DMS153 treated with DMSO at 0.1 percent for 48 hours (cell line): ENCODE results near the gene KIAA1328.
"Not testable (repeated sequence)": the region's sequence is repeated elsewhere in the genome, so short reads cannot be mapped to it uniquely, and the experiment has no call there.

Experiments
- DNase-seq: peaks from one replicate; lab custom pipeline; 2025; ENCODE audit not compliant: unreplicated experiment; lab: John Stamatoyannopoulos, UW

Gene KIAA1328

GRCh38 chr18:37135177-37135576 is 306.2 kb downstream of the KIAA1328 start:
- no peak for DNase-seq

DNA sequence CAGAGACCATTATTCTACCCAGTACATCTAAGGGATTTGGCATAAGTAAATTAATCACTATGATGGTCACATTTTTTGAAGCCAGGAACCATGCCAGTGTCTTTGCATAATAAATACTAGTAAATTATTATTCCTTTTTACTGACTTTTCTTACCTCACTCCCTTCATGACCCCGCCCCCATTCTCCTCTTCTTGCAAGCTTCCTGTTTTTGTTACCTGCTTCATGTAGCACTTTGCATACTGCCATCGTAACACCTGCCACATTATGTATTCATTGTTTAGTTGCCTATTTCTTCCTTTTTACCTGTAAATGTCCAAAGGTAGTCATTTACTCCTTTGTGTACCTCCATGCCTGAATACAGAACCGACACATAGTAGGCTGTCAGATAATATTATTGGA is 309.5 kb downstream of the KIAA1328 start:
- no peak for DNase-seq

DNA sequence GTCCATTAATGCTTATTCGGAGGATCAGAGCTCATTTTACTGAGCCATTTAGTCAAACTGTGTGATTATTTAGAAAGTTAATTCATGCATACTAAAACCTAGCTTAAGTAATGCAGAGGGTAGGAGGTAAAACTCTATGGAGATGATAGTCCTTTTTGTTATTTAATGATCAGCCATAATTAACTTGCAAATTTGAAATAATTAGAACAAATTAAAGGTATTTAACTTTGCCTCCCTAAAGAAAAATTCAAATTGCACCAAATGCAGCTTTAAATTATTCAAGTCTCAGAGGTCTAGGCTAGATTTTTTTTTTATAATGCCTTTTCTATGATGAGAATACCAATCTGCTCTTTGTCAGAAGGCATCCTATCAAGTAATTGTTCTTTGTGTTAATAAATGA is 310.9 kb downstream of the KIAA1328 start:
- DNase-seq = no peak

- no peak for DNase-seq
Measured at GRCh38 chr18:37144921-37145320, 316.0 kb downstream of the KIAA1328 start.

DNA sequence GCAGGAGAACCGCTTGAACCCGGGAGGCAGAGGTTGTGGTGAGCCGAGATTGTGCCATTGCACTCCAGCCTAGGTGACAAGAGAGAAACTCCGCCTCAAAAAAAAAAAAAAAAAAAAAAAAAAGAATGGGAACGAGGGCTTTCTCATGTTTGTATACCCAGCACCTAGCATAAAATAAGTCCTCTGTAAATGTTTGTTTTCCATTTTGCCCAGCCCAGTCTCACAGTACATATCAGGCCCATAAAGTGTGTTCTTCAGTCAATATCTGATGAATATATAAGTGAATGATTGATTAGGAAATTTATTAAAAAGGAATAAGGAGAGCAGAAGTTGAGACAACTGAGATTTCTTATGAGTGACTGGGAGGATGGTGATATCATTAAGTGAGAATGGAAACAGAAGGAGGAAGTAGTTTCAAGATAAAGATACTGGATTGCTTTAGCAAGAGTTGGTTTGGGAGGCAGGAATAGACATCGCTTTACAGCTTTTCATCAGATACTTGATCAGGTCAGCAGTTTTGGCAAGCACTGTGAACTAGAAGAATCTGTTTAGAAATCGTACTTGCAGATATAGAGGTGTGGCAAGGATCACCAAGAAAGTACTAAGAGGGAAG is 327.5 kb downstream of the KIAA1328 start:
- no peak for DNase-seq

DNA sequence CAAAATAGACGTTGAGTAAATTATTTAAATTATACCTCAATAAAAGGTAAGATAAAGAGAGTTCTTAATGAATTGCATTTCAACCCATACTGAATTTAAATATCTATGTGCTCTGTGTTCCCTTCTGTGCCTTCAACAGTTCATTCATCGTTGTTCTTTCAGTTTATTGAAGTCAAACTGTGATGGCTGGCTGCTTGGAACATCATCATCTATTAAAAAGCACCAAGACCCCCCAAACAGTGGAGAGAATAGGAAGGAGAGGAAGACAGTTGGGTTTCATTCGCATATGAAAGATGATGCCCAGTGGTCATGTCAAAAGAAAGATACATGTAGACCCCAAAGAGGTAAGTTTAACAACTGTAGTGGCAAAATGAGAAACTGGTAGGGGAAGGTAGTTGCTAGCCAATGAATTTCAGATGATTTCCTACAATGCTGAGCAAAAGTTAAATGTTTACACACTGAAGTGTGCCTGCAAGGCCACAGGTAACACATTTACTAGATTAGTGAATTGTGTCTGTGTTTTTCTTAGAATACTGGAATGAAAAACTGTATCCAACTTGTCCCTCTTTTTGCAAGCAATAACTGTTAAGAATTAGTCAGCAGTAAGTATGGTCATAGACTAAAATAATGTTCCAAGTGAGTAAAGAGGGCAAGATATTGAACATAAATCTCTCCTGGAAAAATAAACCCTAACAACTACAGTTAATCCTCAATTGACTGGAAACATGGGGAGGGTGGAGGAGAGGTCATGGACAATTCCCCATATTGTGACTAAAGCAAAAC is 331.3 kb downstream of the KIAA1328 start:
- DNase-seq = no peak

DNA sequence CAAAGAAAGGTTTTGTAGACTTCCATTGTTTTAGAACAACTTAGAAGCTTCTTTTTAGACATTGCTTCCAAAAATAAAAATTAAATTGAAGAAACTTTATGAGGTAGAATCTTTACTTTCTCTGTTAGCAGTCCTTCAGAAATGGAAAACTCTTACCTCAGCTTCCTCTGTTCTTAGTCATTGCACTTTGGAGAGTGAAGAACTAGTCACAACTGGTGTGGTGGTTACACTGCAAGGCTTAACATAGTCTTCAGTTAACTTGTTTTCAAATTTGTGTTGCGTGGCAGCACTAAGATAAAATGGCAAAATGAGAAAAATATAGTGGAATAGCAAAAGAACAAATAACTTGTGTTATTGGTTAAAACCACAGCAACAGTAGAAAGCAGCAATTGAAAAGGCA is 332.6 kb downstream of the KIAA1328 start:
- DNase-seq = no peak

DNA sequence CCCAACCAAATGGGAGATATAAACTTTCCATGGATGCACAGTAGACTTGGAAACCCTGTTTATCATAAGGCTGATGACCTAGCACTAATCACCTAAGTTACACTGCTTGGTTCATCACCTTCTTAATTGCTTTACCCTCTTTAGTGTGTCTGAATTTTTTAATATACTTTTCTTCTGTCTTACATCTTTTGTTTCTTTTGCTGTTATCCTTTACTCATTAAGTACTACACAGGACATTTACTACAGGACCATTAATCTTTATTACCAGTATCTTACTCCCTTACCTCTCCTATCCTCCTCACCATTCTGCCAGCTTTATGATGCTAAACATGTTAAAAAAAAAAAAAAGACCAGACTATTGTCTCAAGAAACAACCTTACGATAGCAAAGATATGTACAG is 333.6 kb downstream of the KIAA1328 start:
- no peak for DNase-seq

DNA sequence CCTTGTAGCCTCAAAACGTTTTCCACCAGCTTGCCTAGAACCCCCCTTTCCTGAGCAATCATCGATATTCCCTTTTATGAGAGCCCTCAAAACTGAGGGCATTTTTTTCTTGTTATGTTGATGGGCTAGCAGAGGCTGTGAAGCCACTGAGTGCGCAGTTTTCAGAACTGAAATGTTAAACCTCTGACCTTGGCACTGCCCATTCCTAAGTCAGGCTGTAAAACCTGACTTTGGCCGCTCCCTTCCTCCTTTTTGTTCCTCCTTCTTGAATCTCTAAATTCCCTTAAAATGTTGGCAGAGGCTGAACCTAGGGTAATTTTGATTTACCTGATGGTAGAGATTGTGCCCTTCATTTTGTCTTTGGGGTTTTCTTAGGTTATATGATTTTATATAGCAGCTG is 334.2 kb downstream of the KIAA1328 start:
- DNase-seq = no peak

GRCh38 chr18:37166491-37166890 is 337.6 kb downstream of the KIAA1328 start:
- no peak for DNase-seq

GRCh38 chr18:37166966-37167365 is 338.0 kb downstream of the KIAA1328 start:
- DNase-seq = not testable (repeated sequence)

GRCh38 chr18:37170984-37171383 is 342.1 kb downstream of the KIAA1328 start:
- DNase-seq = no peak

DNA sequence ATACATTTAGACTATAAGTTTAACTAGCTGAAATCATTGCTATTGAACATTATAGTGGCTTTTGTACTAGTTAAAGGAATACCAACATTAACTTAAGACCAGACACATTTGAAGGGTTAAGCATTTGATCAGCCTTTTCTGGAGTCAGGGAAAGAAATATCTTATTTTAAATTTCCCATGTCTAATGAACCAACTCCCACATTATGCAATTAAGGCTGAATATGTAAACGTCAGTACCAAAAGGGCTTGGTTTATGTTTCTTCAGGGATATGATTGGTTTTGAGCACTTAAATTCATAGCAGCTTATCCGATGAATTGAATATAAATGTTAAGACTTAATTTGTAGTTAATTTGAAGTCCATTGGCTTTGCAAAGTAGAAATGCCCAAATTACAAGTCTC is 344.5 kb downstream of the KIAA1328 start:
- DNase-seq = no peak

DNA sequence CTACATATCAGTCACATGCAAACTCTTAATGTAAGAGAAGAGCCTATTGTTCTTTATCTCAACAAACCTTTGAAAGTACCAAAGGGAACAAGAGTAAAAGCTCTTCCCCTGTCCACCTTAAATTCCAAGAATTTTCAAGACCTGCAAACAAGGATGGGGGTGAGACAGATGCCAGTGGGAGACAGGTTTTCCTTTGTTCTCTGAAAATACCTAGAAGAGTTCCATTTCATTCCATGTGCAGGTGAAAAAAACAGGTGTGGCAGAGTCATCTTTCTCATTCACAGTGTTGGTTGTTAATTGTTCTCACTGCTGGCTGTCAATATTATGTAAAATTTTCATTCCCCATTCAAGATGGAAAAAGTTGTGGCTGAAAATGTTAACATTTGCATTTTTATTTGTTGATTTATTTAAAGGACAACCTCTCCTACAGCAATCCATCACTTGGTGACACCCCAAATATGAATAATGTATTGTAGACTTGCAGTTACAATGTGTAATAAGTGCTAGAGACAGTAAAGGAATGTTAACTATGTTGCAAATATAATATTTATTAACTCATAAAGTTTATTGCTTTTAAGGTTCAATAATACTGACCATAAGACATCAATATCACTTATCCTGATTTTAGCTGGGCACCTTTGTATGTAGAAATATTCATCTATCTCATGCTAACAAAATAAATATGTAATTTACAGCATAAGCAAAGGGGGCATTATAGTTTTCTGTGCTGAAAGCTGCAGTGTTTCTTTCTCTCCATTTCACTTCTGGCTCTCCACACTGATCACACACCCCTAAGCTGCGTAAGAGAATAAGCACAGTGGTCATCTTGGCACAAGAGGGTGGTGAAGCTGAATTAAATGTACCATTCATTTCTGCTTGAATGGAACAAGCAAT is 347.0 kb downstream of the KIAA1328 start:
- no peak for DNase-seq

DNA sequence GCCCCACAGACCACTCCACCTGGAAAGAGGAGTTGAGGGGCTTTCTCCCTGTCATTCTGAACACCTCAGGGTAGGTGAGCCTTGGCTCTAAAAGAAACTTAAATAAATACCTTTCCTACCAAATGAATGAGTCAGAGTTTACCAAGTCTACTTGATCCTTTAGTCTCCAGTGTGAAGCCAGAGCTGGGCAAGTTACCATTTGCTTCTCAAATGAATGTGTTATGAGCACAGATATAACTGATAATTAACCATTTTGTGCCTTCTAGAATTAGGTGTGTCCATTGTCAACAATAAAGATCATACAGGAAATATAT is 347.7 kb downstream of the KIAA1328 start:
- no peak for DNase-seq

DNA sequence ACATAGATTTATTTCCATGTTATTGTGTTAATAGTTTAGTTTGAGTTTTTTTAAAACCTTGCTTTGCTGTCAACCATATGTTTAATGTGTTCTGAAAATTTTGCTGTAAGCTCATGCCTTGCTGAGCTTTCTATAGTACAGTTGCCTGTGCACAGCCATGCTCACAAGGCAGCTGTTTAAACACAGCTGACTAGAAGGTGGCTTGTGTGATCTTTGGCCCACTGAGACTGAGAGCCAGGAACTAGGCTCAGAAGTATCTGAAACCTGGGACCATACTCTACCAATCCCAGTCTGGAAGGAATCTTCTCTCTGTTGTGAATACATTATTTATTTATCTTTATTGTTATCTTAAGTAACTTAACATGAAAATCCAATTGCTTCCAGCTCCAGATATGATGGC is 350.5 kb downstream of the KIAA1328 start:
- peak; percentile 45 for DNase-seq

- DNase-seq = no peak
Measured at GRCh38 chr18:37180086-37180485, 351.2 kb downstream of the KIAA1328 start.

DNA sequence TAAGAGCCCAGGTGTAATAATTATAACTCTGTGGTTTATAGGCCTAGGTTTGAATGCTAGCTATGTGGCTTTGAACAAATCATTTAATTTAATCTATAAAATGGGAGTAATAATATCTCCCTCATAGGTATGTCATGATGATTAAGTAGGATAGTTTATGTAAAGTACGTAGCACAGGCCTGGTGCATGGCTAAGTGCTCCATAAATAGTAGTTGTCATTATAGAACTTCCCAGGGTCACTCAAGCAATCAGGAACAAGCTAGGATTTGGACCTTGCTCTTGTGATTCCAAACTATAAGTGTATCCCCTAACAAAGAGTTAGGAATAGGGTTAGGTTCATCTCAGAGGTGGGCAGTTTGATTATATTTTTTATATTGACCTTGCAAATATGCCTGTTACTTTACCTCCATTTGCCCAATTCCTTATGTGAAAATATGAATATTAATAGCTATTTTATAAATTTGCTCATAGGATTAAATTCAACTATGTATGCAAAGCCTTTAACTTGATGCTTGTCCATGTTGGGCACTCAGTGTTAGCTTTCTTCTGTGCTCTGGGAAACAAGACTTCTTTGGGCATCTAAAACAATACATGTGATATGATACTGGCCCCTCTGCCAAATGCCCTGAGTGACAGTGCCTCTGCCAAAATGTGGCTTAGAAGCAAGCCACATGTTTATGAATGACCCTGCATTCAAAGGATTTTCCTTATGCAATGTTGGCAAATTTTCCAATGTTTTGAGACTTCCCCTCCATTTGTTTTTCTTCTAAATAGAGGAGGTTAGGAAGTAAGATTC is 353.6 kb downstream of the KIAA1328 start:
- DNase-seq = no peak

- no peak for DNase-seq
Measured at GRCh38 chr18:37184209-37184868, 355.4 kb downstream of the KIAA1328 start.

- no peak for DNase-seq
Measured at GRCh38 chr18:37188016-37188791, 359.3 kb downstream of the KIAA1328 start.
